Nucleus accumbens (tissue), 56 donors: Measurements from ENCODE around the gene COL6A1.

Source experiments
- DNase-seq, 56 donors: peaks; one replicate each; lab custom pipeline; 2025; lab: John Stamatoyannopoulos, UW

The COL6A1 gene

DNA sequence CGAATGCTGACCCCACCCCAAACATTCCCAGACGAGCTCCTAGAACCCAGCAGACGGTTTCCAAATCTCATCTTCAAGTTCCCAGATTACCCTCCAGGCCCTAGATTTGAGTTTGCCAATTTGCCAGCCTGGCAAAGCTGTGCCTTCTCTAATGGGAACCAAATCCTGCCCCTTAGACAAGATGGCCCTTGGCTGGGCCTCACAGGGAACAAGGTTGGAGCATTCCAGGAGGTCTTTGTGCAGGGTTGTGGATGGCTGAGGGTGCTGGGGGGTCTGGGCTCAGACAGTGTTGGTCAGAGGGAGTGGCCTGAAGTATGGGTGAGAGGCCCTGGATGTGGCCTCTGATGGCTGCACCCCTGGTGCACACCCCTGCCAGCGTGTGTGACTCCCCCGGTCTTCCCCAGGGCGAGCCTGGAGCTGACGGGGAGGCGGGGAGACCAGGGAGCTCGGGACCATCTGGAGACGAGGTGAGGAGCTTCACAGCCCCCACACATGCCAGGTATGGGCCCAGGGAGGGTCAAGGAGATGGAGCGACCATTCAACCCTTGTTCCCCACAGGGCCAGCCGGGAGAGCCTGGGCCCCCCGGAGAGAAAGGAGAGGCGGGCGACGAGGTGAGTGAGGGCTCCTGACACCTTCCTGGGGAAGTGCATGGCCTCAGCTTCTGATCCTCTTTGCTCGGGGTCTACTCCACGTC is 10.2 kb downstream of the COL6A1 start:
- no peak for DNase-seq

GRCh38 chr21:45992301-45993209 is 11.0 kb downstream of the COL6A1 start:
- no peak for DNase-seq

- DNase-seq: no peak
Observed at GRCh38 chr21:45993210-45994085, 11.9 kb downstream of the COL6A1 start.

- DNase-seq: no peak
Observed at GRCh38 chr21:45994086-45994661, 12.6 kb downstream of the COL6A1 start.

DNA sequence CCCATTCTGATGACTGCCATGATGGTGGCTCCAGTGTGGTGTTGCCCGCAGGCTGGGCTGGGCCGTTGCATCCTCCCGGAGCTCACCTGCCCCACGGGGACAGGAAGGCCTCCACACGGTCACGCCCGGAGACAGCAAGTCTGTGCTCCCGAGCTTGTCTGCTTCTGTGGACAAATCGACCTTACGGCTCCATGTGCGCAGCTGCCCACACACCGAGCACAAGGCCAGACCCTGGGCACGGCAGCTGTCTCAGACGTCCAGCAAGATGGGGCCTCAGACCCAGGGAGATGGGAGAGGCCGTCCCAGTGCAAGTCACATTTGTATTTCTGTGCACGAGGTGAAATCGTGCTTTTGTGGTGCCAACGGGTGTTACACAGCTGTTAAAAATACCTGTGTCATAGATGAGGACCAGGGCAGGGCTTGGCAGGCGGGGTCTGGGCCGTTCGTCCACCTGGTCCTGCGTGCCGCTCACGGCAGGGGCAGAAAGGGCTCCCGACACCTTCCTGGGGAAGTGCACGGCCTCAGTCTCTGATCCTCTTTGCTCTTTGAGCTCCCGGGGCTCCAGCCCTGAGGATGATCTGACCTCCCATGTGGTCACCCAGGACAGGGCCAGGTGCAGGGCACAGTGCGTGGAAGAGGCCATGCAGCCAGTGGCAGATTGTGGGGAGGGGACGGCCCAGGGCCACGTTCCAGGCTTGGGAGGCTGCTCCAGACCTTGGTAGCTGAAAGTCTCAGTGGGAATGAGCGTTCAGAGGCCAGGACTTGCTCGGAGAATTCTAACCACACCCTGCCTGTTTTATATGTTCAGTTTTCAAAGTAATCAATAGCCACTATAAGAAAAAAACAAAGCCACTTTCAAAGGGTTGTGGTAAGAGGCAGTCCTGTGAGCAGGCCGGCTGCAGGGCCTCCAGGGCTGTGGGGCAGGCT is 13.5 kb downstream of the COL6A1 start:
- DNase-seq: no peak

DNA sequence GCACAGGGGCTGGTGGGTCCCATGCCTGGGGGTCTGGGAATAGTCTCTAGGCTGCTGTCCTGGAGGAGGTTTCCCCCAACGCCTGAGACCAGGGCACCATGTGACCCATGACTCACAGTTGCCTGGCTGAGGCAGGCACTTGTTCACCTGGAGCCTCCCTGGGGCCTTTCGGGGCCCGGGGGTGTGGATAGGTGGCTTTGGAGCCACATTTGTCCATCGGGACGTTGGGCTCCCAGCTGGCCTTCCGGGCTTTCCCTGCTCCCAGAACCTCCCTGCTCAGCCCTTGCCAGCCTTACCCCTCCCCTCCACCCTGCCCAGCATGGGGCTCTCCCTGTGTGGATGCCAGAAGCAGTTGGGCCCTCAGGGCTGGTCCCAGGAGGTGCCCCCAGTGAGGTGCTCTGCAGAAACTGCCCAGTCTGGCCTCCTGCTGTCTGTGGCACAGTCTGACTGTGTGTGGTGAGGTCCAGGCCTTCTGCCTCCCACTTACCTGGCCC is 14.2 kb downstream of the COL6A1 start:
- no peak for DNase-seq

- DNase-seq: no peak
Observed at GRCh38 chr21:45996311-45997204, 15.0 kb downstream of the COL6A1 start.

DNA sequence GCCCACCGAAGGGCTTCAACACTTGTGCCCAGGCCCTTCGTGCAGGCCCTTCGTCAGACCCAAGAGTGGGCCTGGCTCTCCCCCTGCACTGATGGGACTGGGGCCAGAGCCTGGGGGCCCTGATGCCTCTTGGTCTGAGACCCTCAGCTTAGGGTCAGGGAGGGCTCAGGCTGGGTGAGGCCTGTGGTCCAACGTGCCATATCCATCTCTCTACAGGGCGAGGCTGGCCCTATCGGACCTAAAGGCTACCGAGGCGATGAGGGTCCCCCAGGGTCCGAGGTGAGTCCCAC is 15.6 kb downstream of the COL6A1 start:
- DNase-seq: no peak

- no peak for DNase-seq
Observed at GRCh38 chr21:45997495-45998275, 16.1 kb downstream of the COL6A1 start.

DNA sequence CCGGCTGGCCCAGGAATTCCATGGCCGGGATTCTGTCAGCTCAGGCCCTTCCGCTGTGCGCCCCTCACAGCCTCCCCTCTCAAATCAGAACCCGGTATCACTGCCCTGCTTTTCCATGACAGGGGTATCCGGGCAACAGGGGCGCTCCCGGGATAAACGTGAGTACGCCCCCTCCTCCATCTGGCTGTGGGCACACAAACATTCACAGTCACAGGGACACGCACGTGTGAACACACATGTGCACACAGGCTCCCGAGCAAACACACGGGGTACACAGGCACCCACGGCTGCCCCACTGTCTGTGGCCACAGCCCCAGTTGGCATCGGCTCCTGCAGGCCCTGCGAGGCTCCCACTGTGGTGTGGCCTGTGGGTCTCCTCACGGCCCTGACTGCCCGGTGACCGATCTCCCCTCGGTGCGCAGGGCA is 16.7 kb downstream of the COL6A1 start:
- no peak for DNase-seq

DNA sequence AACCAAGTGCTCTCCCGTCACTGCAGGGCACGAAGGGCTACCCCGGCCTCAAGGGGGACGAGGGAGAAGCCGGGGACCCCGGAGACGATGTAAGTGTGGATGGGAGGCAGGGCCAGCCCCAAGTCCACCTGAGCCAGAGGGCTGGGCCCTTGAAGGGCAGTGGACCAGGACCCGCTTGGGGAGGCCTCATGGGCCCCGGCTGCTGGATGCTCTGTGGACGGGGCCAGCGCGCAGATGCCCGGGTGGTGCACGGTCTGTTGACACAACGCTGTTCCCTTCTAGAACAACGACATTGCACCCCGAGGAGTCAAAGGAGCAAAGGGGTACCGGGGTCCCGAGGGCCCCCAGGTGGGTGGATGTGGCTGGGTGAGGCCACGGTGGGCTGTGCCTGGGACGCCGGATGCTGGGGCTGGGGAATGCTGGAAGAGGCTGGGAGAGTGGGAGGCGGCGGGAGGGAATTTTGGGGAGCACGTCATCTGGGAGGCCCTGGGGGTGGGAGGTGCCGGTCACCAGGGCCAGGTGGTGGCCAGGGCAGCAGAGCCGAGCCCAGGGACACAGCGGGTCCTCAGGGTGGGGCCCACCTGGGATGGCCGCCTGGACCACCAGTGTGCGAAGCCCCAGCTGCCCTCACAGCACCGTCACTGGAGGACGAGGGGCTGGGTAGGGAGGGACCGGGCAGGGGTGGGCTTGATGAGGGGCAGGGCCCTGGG is 17.5 kb downstream of the COL6A1 start:
- DNase-seq: no peak

- no peak for DNase-seq
Observed at GRCh38 chr21:45999581-46000181, 18.1 kb downstream of the COL6A1 start.

GRCh38 chr21:46000182-46000730 is 18.7 kb downstream of the COL6A1 start:
- DNase-seq: no peak

DNA sequence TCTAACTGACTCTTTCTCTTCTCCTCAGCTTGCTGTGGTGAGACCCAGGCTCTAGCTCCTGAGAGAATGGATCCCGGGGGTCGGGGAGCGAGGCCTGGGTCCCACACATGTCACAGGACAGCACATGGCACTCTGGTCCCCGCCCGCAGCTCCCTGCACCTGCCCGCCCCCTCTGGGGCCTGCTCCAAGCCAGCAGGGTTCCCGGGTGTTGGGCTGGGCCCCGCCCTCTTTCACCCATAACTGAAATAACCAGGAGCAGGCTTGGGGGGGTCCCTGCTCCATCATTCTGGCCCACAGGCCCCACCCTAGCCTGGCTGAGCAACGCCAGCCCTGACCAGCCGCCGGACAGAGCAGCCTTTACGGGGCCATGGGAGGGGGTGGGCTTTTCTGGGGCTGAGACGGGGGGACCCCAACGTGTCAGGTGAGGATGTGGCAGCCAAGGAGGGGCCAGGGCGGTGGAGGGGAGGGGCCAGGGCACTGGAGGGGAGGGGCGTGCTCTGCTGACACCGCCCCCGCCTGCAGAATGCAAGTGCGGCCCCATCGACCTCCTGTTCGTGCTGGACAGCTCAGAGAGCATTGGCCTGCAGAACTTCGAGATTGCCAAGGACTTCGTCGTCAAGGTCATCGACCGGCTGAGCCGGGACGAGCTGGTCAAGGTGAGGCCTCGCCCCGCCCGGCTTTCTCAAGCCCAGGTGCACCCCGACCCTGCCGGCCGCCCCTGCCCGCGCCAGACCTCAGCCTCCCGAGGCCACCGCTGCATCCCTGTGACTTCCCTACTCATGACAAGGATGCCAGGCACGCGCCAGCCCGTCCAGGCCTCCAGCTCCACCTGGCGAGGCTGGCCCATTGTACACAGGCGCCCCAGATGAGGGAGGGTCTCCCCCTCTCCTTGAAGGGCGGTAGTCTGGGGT is 19.4 kb downstream of the COL6A1 start:
- DNase-seq: no peak
